T47D (cell line): ENCODE results near the gene ZNF79.

Experiments used
- DNase-seq, 2 experiments: peaks; one replicate each; pipeline versions ENCODE4 v3.0.0 to v3.0.0-alpha.2; 2011 to 2012; ENCODE audit warnings: low read depth in 1 of 2, low spot score in 1 of 2
- JUND ChIP-seq: IDR thresholded peaks from 2 replicates; pipeline ENCODE4 v1.6.1; 2012; ENCODE audit warnings: low read depth
- in situ Hi-C: cut with HindIII; loops from 2 replicates; pipeline ENCODE4 v1.10.0; 2016; ENCODE audit warnings: low sequenced_read_pairs, low pct_unique_long_range_greater_than_20kb

ZNF79 gene

GRCh38 chr9:127423934-127424675 is at the start of gene ZNF79:
ZNF79 (plus strand) TSS chr9:127424382; CDS start chr9:127424788, 406 bp downstream.
- in situ Hi-C loops: no loop called here
- DNase-seq: peak; percentile 94 to 96
- no peak for TF ChIP-seq JUND

- no peak for TF ChIP-seq JUND
- in situ Hi-C loops: no loop called here
- no peak for DNase-seq
Observed at GRCh38 chr9:127380479-127380878, 43.7 kb upstream of the ZNF79 start.

GRCh38 chr9:127382541-127382940 is 41.6 kb upstream of the ZNF79 start:
- DNase-seq: no peak
- in situ Hi-C loops: no loop called here
- TF ChIP-seq JUND: no peak

- peak in 1 of 2 experiments; percentile 42 for DNase-seq
- in situ Hi-C loops: no loop called here
- no peak for TF ChIP-seq JUND
Observed at GRCh38 chr9:127384016-127384730, 40.0 kb upstream of the ZNF79 start.

GRCh38 chr9:127384901-127385300 is 39.3 kb upstream of the ZNF79 start:
- DNase-seq: no peak
- TF ChIP-seq JUND: no peak
- in situ Hi-C loops: no loop called here

- TF ChIP-seq JUND: no peak
- DNase-seq: no peak
- in situ Hi-C loops: no loop called here
Observed at GRCh38 chr9:127386249-127386648, 37.9 kb upstream of the ZNF79 start.

GRCh38 chr9:127386981-127387380 is 37.2 kb upstream of the ZNF79 start:
- TF ChIP-seq JUND: no peak
- in situ Hi-C loops: no loop called here
- DNase-seq: no peak

- in situ Hi-C loops: no loop called here
- DNase-seq: no peak
- TF ChIP-seq JUND: no peak
Observed at GRCh38 chr9:127388037-127388855, 35.9 kb upstream of the ZNF79 start.

GRCh38 chr9:127388856-127389238 is 35.3 kb upstream of the ZNF79 start:
- in situ Hi-C loops: no loop called here
- TF ChIP-seq JUND: no peak
- no peak for DNase-seq

- in situ Hi-C loops: no loop called here
- no peak for DNase-seq
- no peak for TF ChIP-seq JUND
Observed at GRCh38 chr9:127389381-127390247, 34.6 kb upstream of the ZNF79 start.

- no peak for TF ChIP-seq JUND
- in situ Hi-C loops: no loop called here
- DNase-seq: no peak
Observed at GRCh38 chr9:127390248-127390545, 34.0 kb upstream of the ZNF79 start.

GRCh38 chr9:127390563-127390962 is 33.6 kb upstream of the ZNF79 start:
- in situ Hi-C loops: no loop called here
- TF ChIP-seq JUND: no peak
- no peak for DNase-seq
